GM19240 (cell line): ENCODE results near the gene DECR2.
"Not testable (repeated sequence)": the region's sequence is repeated elsewhere in the genome, so short reads cannot be mapped to it uniquely, and the experiment has no call there.

Source experiments
- DNase-seq: peaks from one replicate; pipeline ENCODE4 v3.0.0; 2011; ENCODE audit warnings: low spot score; ENCODE audit not compliant: insufficient read length

DECR2 gene

DNA sequence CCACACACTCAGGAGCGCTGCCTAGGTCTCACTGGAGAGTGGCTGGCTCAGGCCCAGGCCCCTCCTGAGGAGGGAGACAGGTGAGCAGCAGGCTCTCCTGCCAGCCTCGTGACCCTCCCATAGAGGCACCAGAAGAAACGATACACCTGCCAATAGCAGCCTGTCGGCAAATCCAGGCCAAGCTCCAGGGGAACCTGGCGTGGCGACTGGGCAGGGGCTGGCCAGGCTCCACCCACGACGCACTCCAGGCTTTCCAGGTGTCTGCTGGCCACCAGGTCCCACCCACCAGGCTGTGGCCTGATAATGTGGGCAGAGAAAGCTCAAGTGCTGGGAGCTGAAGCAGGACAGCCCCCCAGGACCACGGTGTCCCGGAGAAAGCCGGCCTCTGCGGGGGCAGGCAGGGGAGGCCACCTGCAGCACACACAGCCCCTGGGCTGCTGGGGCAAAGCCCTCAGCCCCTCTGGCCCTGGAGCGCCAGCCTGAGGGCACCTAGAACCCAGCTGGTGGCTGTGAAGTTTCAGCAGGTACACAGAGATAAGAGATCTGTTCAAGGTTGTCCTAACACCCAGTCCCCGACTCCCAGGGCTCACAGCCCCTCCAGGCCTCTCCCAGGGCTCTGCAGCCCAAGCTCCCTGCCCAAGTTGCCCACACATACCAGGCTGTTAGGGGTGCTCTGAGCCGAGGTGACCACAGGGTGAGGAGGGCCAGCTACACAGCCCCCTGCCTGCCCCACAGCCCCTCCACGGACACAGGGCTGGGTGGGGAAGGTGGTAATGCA is 22.3 kb upstream of the DECR2 start:
- DNase-seq: no peak

- DNase-seq: no peak
Measured at GRCh38 chr16:379961-380761, 21.5 kb upstream of the DECR2 start.

GRCh38 chr16:380762-381011 is 21.0 kb upstream of the DECR2 start:
- no peak for DNase-seq

GRCh38 chr16:381012-381788 is 20.5 kb upstream of the DECR2 start:
- DNase-seq: no peak

GRCh38 chr16:381789-382717 is 19.6 kb upstream of the DECR2 start, which contains the start of gene PGAP6:
Gene PGAP6 (minus strand): TSS chr16:381978. CDS start chr16:381821, 157 bp downstream.
- peak; percentile 79 for DNase-seq

- no peak for DNase-seq
Measured at GRCh38 chr16:383326-384051, 18.2 kb upstream of the DECR2 start.

DNA sequence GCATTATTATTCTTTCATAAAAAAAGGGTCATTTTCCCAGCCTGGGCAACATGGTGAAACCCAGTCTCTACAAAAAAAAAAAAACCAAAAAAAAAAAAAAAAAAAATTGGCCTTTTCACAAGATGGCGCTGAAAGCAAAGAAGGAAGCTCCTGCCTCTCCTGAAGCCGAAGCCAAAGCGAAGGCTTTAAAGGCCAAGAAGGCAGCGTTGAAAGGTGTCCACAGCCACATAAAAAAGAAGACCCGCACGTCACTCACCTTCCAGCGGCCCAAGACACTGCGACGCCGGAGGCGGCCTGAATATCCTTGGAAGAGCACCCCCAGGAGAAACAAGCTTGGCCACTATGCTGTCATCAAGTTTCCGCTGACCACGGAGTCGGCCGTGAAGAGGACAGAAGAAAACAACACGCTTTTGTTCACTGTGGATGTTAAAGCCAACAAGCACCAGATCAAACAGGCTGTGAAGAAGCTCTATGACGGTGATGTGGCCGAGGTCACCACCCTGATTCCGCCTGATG is 15.0 kb upstream of the DECR2 start:
- DNase-seq: no peak

DNA sequence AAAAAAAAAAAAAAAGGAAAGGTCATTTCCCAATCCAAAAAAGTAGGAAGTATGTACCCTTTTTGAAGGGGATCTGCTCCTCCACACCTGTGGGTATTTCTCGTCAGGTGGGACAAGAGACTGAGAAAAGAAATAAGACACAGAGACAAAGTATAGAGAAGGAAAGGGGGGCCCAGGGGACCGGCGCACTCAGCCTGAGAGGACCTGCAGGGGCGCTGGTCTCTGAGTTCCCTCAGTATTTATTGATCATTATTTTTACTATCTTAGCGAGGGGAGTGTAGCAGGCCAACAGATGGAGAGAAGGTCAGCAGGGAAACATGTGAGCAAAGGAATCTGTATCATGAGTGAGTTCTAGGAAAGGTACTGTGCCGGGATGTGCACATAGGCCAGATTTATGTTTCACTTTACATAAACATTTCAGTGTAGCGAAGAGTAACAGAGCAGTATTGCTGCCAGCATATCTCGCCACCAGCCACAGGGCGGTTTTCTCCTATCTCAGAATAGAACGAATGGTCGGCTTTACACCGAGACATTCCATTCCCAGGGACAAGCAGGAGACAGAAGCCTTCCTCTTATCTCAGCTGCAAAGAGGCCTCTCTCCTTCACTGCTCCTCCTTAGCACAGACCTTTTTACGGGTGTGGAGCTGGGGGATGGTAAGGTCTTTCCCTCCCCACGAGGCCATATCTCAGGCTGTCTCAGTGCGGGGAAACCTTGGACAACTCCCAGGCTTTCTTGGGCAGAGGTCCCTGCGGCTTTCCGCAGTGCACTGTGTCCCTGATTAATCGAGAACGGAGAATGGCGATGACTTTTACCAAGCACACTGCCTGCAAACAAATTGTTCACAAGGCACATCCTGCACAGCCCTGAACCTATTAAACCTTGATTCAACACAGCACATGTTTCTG is 13.7 kb upstream of the DECR2 start:
- DNase-seq: not testable (repeated sequence)

DNA sequence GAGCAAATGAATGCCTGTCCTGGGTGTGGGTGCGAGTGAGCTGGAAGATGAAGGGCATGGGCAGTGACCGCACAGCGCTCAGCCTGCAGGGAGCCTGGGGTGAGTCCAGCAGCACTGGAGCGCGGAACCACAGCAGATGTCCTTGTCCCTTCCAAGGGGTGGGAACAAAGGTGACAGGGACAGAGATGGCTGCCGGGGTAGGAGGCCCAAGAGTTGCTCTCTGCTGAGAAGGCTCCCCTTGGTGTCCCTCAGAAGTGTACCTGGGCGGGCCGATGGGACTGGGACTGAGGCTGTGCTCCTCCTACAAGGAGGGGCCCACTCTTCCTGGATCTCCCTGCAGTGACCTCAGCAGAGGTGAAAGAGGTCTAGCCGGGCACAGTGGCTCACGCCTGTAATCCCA is 12.3 kb upstream of the DECR2 start:
- DNase-seq: no peak

GRCh38 chr16:391885-392335 is 9.8 kb upstream of the DECR2 start:
- peak; percentile 55 for DNase-seq

DNA sequence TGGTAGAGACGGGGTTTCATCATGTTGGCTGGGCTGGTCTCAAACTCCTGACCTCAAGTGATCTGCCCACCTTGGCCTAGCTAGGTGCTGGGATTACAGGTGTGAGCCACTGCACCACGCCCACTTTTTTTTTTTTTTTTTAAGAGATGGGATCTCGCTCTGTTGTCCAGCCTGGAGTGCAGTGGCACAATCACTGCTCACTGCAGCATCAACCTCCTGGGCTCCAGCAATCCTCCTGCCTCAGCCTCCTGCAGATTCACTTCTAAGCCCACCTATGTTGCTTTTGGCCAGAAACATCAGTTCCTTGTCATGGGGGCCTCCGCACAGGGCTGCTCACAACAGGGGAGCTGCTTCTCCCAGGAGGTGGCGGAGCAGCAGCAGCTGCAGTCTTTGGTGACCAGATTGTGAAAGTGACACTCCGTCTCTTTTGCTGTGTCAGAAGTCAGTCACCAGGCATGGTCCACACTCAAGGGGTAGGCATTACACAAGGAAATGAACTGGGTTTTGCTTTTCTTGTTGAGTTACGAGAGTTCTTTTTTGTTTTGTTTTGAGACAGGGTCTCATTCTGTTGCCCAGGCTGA is 9.1 kb upstream of the DECR2 start:
- no peak for DNase-seq

- DNase-seq: no peak
Measured at GRCh38 chr16:396199-396598, 5.5 kb upstream of the DECR2 start.

- no peak for DNase-seq
Measured at GRCh38 chr16:396605-397004, 5.1 kb upstream of the DECR2 start.

DNA sequence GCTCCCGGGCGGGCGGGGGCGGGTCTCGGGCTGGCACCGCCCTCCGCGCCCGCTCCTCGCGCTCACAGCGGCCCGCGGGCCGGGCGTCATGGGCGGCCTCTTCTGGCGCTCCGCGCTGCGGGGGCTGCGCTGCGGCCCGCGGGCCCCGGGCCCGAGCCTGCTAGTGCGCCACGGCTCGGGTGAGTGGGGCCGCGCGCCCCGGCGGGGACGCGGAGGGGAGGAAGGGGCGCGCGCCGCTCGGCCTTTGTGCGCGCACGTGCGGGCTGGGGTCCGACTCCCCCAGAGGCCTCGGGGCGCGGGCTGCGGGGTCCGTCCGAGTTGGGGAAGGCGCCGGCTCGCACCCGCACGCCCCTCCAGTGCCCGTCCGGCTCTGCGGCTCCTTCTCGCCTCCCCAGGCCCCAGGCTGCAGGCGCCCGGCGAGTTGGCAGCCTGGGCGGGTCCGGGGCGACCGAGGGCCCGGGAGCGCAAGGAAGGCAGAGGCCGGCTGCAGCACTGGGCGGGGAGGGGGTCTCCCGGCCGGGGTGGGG is 4.5 kb upstream of the DECR2 start, which contains the start of gene NME4:
Gene NME4, plus strand, starts transcription at position 65 of the 527 bp plus-strand sequence. Its CDS starts 24 bp downstream, at position 89.
- DNase-seq: no peak

GRCh38 chr16:397736-398332 is 3.9 kb upstream of the DECR2 start:
- DNase-seq: no peak

DNA sequence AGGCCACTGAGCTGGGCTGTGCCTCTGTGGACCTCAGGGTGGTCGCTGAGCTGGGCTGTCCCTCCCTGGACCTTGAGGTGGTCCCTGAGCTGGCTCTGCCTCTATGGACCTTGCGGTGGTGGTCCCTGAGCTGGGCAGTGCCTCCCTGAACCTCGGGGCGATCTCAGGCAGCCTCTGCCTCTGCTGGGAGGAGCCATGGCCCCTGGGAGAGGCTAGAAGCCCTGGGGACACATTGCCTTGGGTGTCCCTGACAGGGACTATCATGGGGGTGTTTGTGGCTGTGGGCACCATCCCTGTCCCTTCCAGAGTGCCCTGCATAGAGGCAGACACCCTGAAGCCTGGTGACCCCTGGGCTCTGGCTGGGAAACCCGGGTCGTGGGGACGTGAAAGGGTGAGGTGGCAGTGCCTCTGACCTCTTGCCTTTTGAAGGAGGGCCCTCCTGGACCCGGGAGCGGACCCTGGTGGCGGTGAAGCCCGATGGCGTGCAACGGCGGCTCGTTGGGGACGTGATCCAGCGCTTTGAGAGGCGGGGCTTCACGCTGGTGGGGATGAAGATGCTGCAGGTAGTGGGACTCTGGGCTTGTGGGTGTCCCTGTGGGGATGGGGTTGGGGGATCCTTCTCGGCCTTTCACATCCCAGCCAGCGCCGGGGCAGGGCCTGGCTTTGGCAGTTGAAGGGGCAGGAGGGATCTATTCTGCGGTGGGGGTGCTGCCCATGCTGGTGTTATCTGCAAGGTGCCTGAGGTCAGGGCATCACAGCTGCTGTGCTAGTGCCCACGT is 2.9 kb upstream of the DECR2 start:
- DNase-seq: no peak
